HEK293 (cell line): ENCODE measurements around the gene BBLN.
A peak's percentile ranks its signal among the peaks of the same experiment; 100 is the strongest.

Experiments
- CTCF ChIA-PET: fragments of 350-600 bp; formaldehyde crosslinking; extraction: SDS; loops from one replicate; lab custom pipeline; 2021; ENCODE audit warnings: antibody characterized with exemption; lab: Yijun Ruan, JAX
- POLR2A ChIA-PET: fragments of 300-600 bp; formaldehyde crosslinking; extraction: SDS; loops from one replicate; lab custom pipeline; 2020; ENCODE audit warnings: antibody characterized with exemption, inconsistent platforms; lab: Yijun Ruan, JAX
- H3K27ac ChIP-seq: fragments of 200-500 bp; sonication (Bioruptor generic); 2 replicates; pipeline ENCODE4 v1.5.1; 2014; ENCODE audit warnings: low read depth, low read length, control low read depth, inconsistent platforms; ENCODE audit errors: extremely low read depth
- H3K36me3 ChIP-seq, 2 experiments: fragments of 200-500 bp in 1 of 2; sonication (Bioruptor generic) in 1 of 2; 1 replicate in 1 of 2; 2 replicates in 1 of 2; pipeline ENCODE4 v1.5.1; 2014 to 2017; ENCODE audit warnings: inconsistent platforms in 2 of 2, low read length in 2 of 2; ENCODE audit not compliant: control insufficient read depth in 2 of 2, insufficient read depth in 1 of 2
- H3K4me1 ChIP-seq: fragments of 200-500 bp; sonication (Bioruptor generic); 2 replicates; pipeline ENCODE4 v1.5.1; 2014; ENCODE audit warnings: mild to moderate bottlenecking, low read length, inconsistent platforms; ENCODE audit not compliant: control insufficient read depth, insufficient read depth
- H3K4me3 ChIP-seq: 2 replicates; pipeline ENCODE4 v1.5.1; 2011; ENCODE audit warnings: low read depth, mild to moderate bottlenecking, control low read depth, low read length, moderate library complexity
- H3K9me3 ChIP-seq: fragments of 200-500 bp; sonication (Bioruptor generic); 2 replicates; pipeline ENCODE4 v1.5.1; 2014; ENCODE audit warnings: low read depth, low read length, inconsistent platforms; ENCODE audit not compliant: control insufficient read depth, insufficient read depth
- MEIS1 ChIP-seq: sonication (generic); formaldehyde crosslinking; IDR thresholded peaks from 2 replicates; pipeline ENCODE4 v1.8.1; 2022; ENCODE audit warnings: missing genetic modification reagents, mild to moderate bottlenecking, borderline replicate concordance
- REPIN1 ChIP-seq: fragments of 450-650 bp; formaldehyde crosslinking; IDR thresholded peaks from 2 replicates; pipeline ENCODE4 v1.5.1; 2017; ENCODE audit warnings: missing biosample characterization, missing genetic modification characterization, low read depth
- ZBTB8A ChIP-seq: fragments of 450-650 bp; formaldehyde crosslinking; IDR thresholded peaks from 2 replicates; pipeline ENCODE4 v1.5.1; 2016; ENCODE audit warnings: missing biosample characterization, missing genetic modification characterization
- ZEB2 ChIP-seq: fragments of 450-650 bp; formaldehyde crosslinking; IDR thresholded peaks from 2 replicates; pipeline ENCODE4 v1.5.1; 2016; ENCODE audit warnings: missing biosample characterization, missing genetic modification characterization
- ZNF140 ChIP-seq: fragments of 450-650 bp; formaldehyde crosslinking; IDR thresholded peaks from 2 replicates; pipeline ENCODE4 v1.5.1; 2016; ENCODE audit warnings: missing biosample characterization, missing genetic modification characterization
- ZNF157 ChIP-seq: fragments of 450-650 bp; formaldehyde crosslinking; IDR thresholded peaks from 2 replicates; pipeline ENCODE4 v1.5.1; 2016; ENCODE audit warnings: missing biosample characterization, missing genetic modification characterization
- ZNF223 ChIP-seq: fragments of 450-650 bp; formaldehyde crosslinking; IDR thresholded peaks from 2 replicates; pipeline ENCODE4 v1.5.1; 2016; ENCODE audit warnings: missing biosample characterization, missing genetic modification characterization
- ZNF510 ChIP-seq: fragments of 450-650 bp; formaldehyde crosslinking; IDR thresholded peaks from 2 replicates; pipeline ENCODE4 v1.5.1; 2018; ENCODE audit warnings: mild to moderate bottlenecking, missing genetic modification characterization, missing biosample characterization; ENCODE audit not compliant: insufficient replicate concordance
- ZNF514 ChIP-seq: fragments of 450-650 bp; formaldehyde crosslinking; IDR thresholded peaks from 2 replicates; pipeline ENCODE4 v1.5.1; 2016; ENCODE audit warnings: missing biosample characterization, missing genetic modification characterization
- ZNF548 ChIP-seq: fragments of 450-650 bp; formaldehyde crosslinking; IDR thresholded peaks from 2 replicates; pipeline ENCODE4 v1.5.1; 2016; ENCODE audit warnings: missing biosample characterization, missing genetic modification characterization
- ZNF560 ChIP-seq: fragments of 450-650 bp; formaldehyde crosslinking; IDR thresholded peaks from 2 replicates; pipeline ENCODE4 v1.5.1; 2017; ENCODE audit warnings: missing biosample characterization, missing genetic modification characterization, borderline replicate concordance
- ZSCAN30 ChIP-seq: fragments of 450-650 bp; IDR thresholded peaks from 2 replicates; pipeline ENCODE4 v1.5.1; 2018; ENCODE audit warnings: missing biosample characterization, mild to moderate bottlenecking, missing genetic modification characterization, moderate library complexity
- TF ChIP-seq, protein P1 (sequence below): fragments of 450-650 bp; formaldehyde crosslinking; IDR thresholded peaks from 2 replicates; pipeline ENCODE4 v1.5.1; 2016; ENCODE audit warnings: missing biosample characterization, missing genetic modification characterization
- TF ChIP-seq, protein P2 (sequence below): fragments of 450-650 bp; formaldehyde crosslinking; IDR thresholded peaks from 2 replicates; pipeline ENCODE4 v1.5.1; 2016; ENCODE audit warnings: missing biosample characterization, missing genetic modification characterization, borderline replicate concordance
- TF ChIP-seq, protein P3 (sequence below): fragments of 450-650 bp; formaldehyde crosslinking; IDR thresholded peaks from 2 replicates; pipeline ENCODE4 v1.5.1; 2017; ENCODE audit warnings: missing biosample characterization, missing genetic modification characterization

The BBLN gene

DNA sequence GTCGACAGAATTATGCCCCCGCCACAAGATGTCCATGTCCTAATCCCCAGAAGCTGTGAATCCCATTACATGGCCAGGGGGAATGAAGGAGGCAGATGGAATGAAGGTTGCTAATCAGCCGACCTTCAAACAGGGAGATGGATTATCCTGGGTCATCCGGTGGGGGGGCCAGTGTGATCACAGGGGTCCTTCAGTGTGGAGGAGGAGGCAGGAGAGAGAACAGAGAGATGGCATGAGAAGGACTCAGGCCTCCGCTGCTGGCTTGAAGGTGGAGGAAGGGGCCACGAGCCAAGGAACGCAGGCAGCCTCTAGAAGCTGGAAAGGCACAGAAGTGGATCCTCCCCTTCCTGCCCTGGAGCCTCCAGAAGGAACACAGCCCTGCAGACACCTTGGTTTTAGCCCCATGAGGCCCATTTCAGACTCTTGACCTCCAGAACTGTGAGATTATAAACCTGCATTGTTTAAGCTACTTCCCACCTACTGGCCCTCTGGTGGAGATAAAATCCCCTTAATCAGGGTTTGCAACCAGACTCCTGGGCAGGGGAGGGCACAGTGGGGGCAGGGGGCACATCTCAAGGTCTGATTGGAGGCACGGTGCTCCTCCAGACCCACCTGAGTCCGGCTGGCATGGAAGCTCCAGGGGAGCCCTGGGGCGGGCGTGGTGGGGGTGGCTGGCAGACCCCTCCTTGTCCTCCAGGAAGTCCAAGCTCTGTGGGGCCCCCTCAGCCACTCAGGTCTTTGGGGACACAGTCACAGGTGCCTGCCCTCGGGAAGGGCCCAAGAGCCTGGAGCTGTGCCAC lies 46.3 kb upstream of the BBLN start:
- CTCF ChIA-PET: interaction anchor here (0.6 to 5.2 kb wide), 8 partner anchors 11 to 171 kb away, joined by 3 to 50 read pairs (median 4); no protein-coding TSS in a partner anchor

DNA sequence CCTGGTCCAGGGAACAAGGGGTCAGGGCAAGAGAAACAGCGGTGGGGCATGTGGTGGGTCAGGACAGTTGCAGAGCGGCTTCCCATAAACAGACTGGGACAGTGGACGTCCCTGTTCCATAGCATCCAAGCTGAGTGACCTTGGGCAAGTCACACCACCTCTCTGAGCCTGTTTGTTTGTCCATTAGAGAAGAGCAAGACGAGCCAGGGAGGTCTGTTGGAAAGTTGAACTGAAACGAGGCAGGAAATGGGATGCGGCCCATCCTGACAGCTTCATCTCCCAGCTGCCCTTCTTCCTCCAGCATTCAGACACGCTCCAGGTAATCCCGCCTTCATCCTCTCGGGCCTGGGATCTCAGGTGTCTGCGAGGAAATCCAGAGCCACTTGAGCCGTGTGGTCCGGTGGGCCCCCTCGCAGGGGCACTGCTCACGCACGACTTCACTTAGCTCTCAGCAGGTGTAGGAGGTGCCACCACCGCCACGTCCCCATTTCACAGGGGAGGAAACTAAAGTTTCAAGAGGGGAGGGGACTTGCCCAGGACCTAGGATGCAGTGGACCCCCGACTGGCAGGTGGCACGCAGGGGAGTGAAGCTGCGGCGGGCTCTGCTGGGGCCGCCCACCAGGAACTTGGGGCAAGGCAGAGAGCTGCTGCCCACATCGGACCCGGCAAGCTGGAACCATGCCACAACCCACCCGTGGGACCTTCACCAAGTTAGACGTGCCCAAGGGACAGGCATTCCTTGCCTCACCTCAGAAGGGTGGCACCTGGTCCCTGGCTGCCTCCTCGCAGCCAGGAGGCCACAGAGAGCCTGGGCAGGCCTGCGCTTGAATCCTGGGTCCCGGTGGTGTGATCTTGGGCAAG lies 45.5 kb upstream of the BBLN start:
- H3K27ac ChIP-seq: no peak overlapping the region
- H3K9me3 ChIP-seq: no peaks in the 10 kb centered on the region
- H3K36me3 ChIP-seq: peaks cover 0 to 25% of the 10 kb centered on the region in 2 experiments; a peak in 1 of 3 replicates
- no peaks in the 10 kb centered on the region for H3K4me1 ChIP-seq
- ChIA-PET POLR2A (interaction anchor here (0.5 to 1.2 kb wide), 2 partner anchors 10 to 175 kb away, joined by 3 to 4 read pairs; no protein-coding TSS in a partner anchor), CTCF (interaction anchor here (0.6 to 5.2 kb wide), 7 partner anchors 9 to 172 kb away, joined by 3 to 88 read pairs (median 5); no protein-coding TSS in a partner anchor)
- H3K4me3 ChIP-seq: no peak overlapping the region
- TF ChIP-seq ZSCAN30 (tag by site-specific recombination) (no peak), ZNF510 (tag by site-specific recombination) (no peak), ZNF223 (tag by site-specific recombination) (no peak), ZNF560 (tag by site-specific recombination) (no peak), ZEB2 (no peak), ZBTB8A (no peak), REPIN1 (tag by site-specific recombination) (no peak), ZNF140 (tag by site-specific recombination) (no peak), ZNF157 (tag by site-specific recombination) (no peak), MEIS1 (CRISPR knock-in tag) (no peak)
- TF ChIP-seq, protein P1, sequence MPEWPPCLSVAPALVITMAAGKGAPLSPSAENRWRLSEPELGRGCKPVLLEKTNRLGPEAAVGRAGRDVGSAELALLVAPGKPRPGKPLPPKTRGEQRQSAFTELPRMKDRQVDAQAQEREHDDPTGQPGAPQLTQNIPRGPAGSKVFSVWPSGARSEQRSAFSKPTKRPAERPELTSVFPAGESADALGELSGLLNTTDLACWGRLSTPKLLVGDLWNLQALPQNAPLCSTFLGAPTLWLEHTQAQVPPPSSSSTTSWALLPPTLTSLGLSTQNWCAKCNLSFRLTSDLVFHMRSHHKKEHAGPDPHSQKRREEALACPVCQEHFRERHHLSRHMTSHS (tag by site-specific recombination): no peak

More for the DNA sequence above, 46.3 kb upstream of the BBLN start:
- no peaks in the 10 kb centered on the region for H3K4me1 ChIP-seq
- no peak overlapping the region for H3K4me3 ChIP-seq
- TF ChIP-seq ZNF514 (tag by site-specific recombination) (no peak), ZNF548 (tag by site-specific recombination) (0 out of 2 replicates have a peak, but pooled peaks have one; percentile 15)
- TF ChIP-seq, protein P2, sequence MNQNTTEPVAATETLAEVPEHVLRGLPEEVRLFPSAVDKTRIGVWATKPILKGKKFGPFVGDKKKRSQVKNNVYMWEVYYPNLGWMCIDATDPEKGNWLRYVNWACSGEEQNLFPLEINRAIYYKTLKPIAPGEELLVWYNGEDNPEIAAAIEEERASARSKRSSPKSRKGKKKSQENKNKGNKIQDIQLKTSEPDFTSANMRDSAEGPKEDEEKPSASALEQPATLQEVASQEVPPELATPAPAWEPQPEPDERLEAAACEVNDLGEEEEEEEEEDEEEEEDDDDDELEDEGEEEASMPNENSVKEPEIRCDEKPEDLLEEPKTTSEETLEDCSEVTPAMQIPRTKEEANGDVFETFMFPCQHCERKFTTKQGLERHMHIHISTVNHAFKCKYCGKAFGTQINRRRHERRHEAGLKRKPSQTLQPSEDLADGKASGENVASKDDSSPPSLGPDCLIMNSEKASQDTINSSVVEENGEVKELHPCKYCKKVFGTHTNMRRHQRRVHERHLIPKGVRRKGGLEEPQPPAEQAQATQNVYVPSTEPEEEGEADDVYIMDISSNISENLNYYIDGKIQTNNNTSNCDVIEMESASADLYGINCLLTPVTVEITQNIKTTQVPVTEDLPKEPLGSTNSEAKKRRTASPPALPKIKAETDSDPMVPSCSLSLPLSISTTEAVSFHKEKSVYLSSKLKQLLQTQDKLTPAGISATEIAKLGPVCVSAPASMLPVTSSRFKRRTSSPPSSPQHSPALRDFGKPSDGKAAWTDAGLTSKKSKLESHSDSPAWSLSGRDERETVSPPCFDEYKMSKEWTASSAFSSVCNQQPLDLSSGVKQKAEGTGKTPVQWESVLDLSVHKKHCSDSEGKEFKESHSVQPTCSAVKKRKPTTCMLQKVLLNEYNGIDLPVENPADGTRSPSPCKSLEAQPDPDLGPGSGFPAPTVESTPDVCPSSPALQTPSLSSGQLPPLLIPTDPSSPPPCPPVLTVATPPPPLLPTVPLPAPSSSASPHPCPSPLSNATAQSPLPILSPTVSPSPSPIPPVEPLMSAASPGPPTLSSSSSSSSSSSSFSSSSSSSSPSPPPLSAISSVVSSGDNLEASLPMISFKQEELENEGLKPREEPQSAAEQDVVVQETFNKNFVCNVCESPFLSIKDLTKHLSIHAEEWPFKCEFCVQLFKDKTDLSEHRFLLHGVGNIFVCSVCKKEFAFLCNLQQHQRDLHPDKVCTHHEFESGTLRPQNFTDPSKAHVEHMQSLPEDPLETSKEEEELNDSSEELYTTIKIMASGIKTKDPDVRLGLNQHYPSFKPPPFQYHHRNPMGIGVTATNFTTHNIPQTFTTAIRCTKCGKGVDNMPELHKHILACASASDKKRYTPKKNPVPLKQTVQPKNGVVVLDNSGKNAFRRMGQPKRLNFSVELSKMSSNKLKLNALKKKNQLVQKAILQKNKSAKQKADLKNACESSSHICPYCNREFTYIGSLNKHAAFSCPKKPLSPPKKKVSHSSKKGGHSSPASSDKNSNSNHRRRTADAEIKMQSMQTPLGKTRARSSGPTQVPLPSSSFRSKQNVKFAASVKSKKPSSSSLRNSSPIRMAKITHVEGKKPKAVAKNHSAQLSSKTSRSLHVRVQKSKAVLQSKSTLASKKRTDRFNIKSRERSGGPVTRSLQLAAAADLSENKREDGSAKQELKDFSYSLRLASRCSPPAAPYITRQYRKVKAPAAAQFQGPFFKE (tag by site-specific recombination): no peak
- TF ChIP-seq, protein P3, sequence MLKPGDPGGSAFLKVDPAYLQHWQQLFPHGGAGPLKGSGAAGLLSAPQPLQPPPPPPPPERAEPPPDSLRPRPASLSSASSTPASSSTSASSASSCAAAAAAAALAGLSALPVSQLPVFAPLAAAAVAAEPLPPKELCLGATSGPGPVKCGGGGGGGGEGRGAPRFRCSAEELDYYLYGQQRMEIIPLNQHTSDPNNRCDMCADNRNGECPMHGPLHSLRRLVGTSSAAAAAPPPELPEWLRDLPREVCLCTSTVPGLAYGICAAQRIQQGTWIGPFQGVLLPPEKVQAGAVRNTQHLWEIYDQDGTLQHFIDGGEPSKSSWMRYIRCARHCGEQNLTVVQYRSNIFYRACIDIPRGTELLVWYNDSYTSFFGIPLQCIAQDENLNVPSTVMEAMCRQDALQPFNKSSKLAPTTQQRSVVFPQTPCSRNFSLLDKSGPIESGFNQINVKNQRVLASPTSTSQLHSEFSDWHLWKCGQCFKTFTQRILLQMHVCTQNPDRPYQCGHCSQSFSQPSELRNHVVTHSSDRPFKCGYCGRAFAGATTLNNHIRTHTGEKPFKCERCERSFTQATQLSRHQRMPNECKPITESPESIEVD (tag by site-specific recombination): no peak
- TF ChIP-seq, all 188 proteins: peak for 1
- no peak overlapping the region for H3K27ac ChIP-seq
- H3K9me3 ChIP-seq: no peaks in the 10 kb centered on the region
- POLR2A ChIA-PET: interaction anchor here (0.5 to 1.2 kb wide), 3 partner anchors 9 to 235 kb away, joined by 3 to 4 read pairs (median 3); no protein-coding TSS in a partner anchor
- H3K36me3 ChIP-seq: peaks cover 0 to 30% of the 10 kb centered on the region in 2 experiments; a peak in 1 of 3 replicates
